IMR-90 (cell line): Measurements from ENCODE around the gene GLIPR1L2. TPM values are rescaled to one million over a fixed set of nuclear protein-coding genes. Genes with fewer than 3 reads are reported as not detected.

Source experiments
- ATAC-seq: fragments of 200-7000 bp; cut with Tn5 transposase; 2 replicates; pipeline ENCODE4 v1.9.1; 2020; ENCODE audit warnings: low read depth, mild to moderate bottlenecking, moderate library complexity
- BruUV-seq: library from RNA; stranded (reverse); fragments of 400-500 nt; replicated peaks from 2 replicates; lab custom pipeline; 2021; lab: Mats Ljungman, UMichigan
- CTCF ChIA-PET: fragments of 300-600 bp; formaldehyde crosslinking; extraction: SDS; loops from one replicate; lab custom pipeline; 2021; ENCODE audit warnings: antibody characterized with exemption; lab: Yijun Ruan, JAX
- POLR2A ChIA-PET: fragments of 300-600 bp; sonication (Branson Sonifier 250); formaldehyde crosslinking; loops from one replicate; lab custom pipeline; 2022; ENCODE audit warnings: antibody characterized with exemption; ENCODE audit not compliant: unreplicated experiment; lab: Charles Lee
- DNase-seq: peaks from one replicate; pipeline ENCODE4 v3.0.0; 2013
- H2AFZ ChIP-seq: replicated peaks from 2 replicates; pipeline ENCODE3; 2013; ENCODE audit warnings: low read length, mild to moderate bottlenecking; ENCODE audit not compliant: poor library complexity
- H2AK5ac ChIP-seq: 2 replicates; pipeline ENCODE4 v1.6.1; 2013; ENCODE audit warnings: low read depth, low read length, inconsistent platforms
- H2AK9ac ChIP-seq: replicated peaks from 2 replicates; pipeline ENCODE3; 2013; ENCODE audit warnings: mild to moderate bottlenecking, low read depth, low read length, moderate library complexity; ENCODE audit not compliant: poor library complexity
- H2BK120ac ChIP-seq: 2 replicates; pipeline ENCODE4 v1.6.1; 2013; ENCODE audit warnings: low read depth, low read length, inconsistent platforms
- H2BK15ac ChIP-seq: 3 replicates; pipeline ENCODE4 v1.6.1; 2013; ENCODE audit warnings: low read depth, low read length, inconsistent platforms
- H2BK20ac ChIP-seq: 2 replicates; pipeline ENCODE4 v1.6.1; 2013; ENCODE audit warnings: low read depth, mild to moderate bottlenecking, inconsistent platforms, low read length, moderate library complexity
- H2BK5ac ChIP-seq: 2 replicates; pipeline ENCODE4 v1.6.1; 2013; ENCODE audit warnings: mild to moderate bottlenecking, low read depth, low read length, inconsistent platforms; ENCODE audit not compliant: poor library complexity, severe bottlenecking
- H3K14ac ChIP-seq: replicated peaks from 2 replicates; pipeline ENCODE4 v1.6.1; 2013; ENCODE audit warnings: low read depth, low read length, inconsistent platforms
- H3K18ac ChIP-seq: 2 replicates; pipeline ENCODE4 v1.6.1; 2013; ENCODE audit warnings: low read depth, low read length, control low read depth
- H3K23ac ChIP-seq: 2 replicates; pipeline ENCODE4 v1.6.1; 2013; ENCODE audit warnings: low read depth, low read length, inconsistent platforms
- H3K27ac ChIP-seq: 2 replicates; pipeline ENCODE4 v1.5.1; 2013; ENCODE audit warnings: mild to moderate bottlenecking, control low read depth, low read length; ENCODE audit not compliant: insufficient read depth
- H3K27me3 ChIP-seq: 2 replicates; pipeline ENCODE4 v1.6.1; 2013; ENCODE audit warnings: low read length; ENCODE audit not compliant: control insufficient read depth, insufficient read depth
- H3K36me3 ChIP-seq: 2 replicates; pipeline ENCODE4 v1.6.1; 2013; ENCODE audit warnings: low read length, mixed read lengths; ENCODE audit not compliant: control insufficient read depth, insufficient read depth
- H3K4ac ChIP-seq: 2 replicates; pipeline ENCODE4 v1.6.1; 2013; ENCODE audit warnings: low read depth, low read length, inconsistent platforms
- H3K4me1 ChIP-seq: 2 replicates; pipeline ENCODE4 v1.6.1; 2013; ENCODE audit warnings: low read length, mixed read lengths; ENCODE audit not compliant: control insufficient read depth, insufficient read depth
- H3K4me2 ChIP-seq: 2 replicates; pipeline ENCODE4 v1.6.1; 2013; ENCODE audit warnings: low read depth, mild to moderate bottlenecking, control low read depth, low read length, moderate library complexity
- H3K4me3 ChIP-seq: 2 replicates; pipeline ENCODE4 v1.5.1; 2013; ENCODE audit warnings: low read depth, mild to moderate bottlenecking, control low read depth, low read length, moderate library complexity; ENCODE audit not compliant: insufficient read depth
- H3K56ac ChIP-seq: 2 replicates; pipeline ENCODE4 v1.6.1; 2013; ENCODE audit warnings: low read length, inconsistent platforms; ENCODE audit not compliant: insufficient read depth; ENCODE audit errors: extremely low read depth
- H3K79me1 ChIP-seq, 2 experiments: 2 replicates each; pipeline ENCODE4 v1.6.1; 2013; ENCODE audit warnings: low read length in 2 of 2, inconsistent platforms in 1 of 2, low read depth in 1 of 2
- H3K9ac ChIP-seq: 2 replicates; pipeline ENCODE4 v1.6.1; 2013; ENCODE audit warnings: low read depth, low read length, control low read depth
- H3K9me1 ChIP-seq: 2 replicates; pipeline ENCODE4 v1.6.1; 2013; ENCODE audit warnings: low read length, inconsistent platforms; ENCODE audit not compliant: insufficient read depth
- H3K9me3 ChIP-seq: 2 replicates; pipeline ENCODE4 v1.6.1; 2013; ENCODE audit warnings: low read length; ENCODE audit not compliant: control insufficient read depth, insufficient read depth
- H4K20me1 ChIP-seq: 2 replicates; pipeline ENCODE4 v1.6.1; 2013; ENCODE audit warnings: low read length, inconsistent platforms; ENCODE audit not compliant: insufficient read depth
- H4K5ac ChIP-seq: 2 replicates; pipeline ENCODE4 v1.6.1; 2013; ENCODE audit warnings: mild to moderate bottlenecking, low read depth, low read length, control low read depth
- H4K8ac ChIP-seq, 2 experiments: 2 replicates each; pipeline ENCODE4 v1.6.1; 2013; ENCODE audit warnings: low read depth in 2 of 2, low read length in 2 of 2, control low read depth in 1 of 2, inconsistent platforms in 1 of 2
- H4K91ac ChIP-seq: 2 replicates; pipeline ENCODE4 v1.6.1; 2013; ENCODE audit warnings: low read depth, low read length, inconsistent platforms; ENCODE audit not compliant: insufficient read depth
- MAFK ChIP-seq: IDR thresholded peaks from 2 replicates; pipeline ENCODE4 v1.6.1; 2012; ENCODE audit warnings: low read depth, low read length, improper control_type of control experiment
- RFX5 ChIP-seq: IDR thresholded peaks from 2 replicates; pipeline ENCODE4 v1.8.0; 2012; ENCODE audit warnings: low read depth, mild to moderate bottlenecking, low read length, moderate library complexity
- WGBS, 2 experiments: methylation state at CpG; one replicate each; pipeline versions ENCODE4 v1.1.5 to v1.1.7; 2013; ENCODE audit warnings: missing lambda C conversion rate in 2 of 2; ENCODE audit not compliant: insufficient read length in 1 of 2; ENCODE audit errors: extremely low coverage in 2 of 2; 5-methylcytosine and 5-hydroxymethylcytosine counted together
- dilution Hi-C: fragments of 300-500 bp; cut with HindIII; formaldehyde crosslinking; loops from one replicate; pipeline ENCODE4 v1.14.3; 2018; ENCODE audit warnings: low sequenced_read_pairs; ENCODE audit not compliant: unreplicated experiment
- in situ Hi-C: fragments of 300-500 bp; cut with MboI; formaldehyde crosslinking; loops from 3 replicates; pipeline ENCODE4 v1.14.3; 2019; ENCODE audit warnings: low sequenced_read_pairs, inconsistent platforms, mixed read lengths
- intact Hi-C: fragments of 100-400 bp; cut with micrococcal nuclease; formaldehyde crosslinking; loops from 2 replicates; pipeline ENCODE4 v1.10.0; 2022
- polyA plus RNA-seq, 3 experiments: library from polyadenylated mRNA; depleted of rRNA; stranded (reverse); fragments of >200 nt; gene quantifications; 2 replicates each; pipeline ENCODE4 v1.2.3, GENCODE V29; 2012; ENCODE audit warnings: low replicate concordance in 1 of 3
- total RNA-seq: library from RNA; depleted of rRNA; stranded (reverse); fragments of >200 nt; gene quantifications from 2 replicates; pipeline ENCODE4 v1.2.3, GENCODE V29; 2012

GLIPR1L2 gene
- total and polyA plus RNA-seq, 2 of the 4 experiments (the other 2 are of a cell fraction): 0.07 TPM; not detected in 1

- dilution Hi-C loops: no loop called here
These were observed 18.9 kb downstream of the GLIPR1L2 start for GRCh38 chr12:75409830-75410229.

More at GRCh38 chr12:75409830-75410229, 18.9 kb downstream of the GLIPR1L2 start:
- no peaks in the 10 kb centered on the region for H3K4me1 ChIP-seq
- ChIA-PET CTCF (no interaction called here), POLR2A (no interaction called here)
- ATAC-seq: no peak
- H3K27ac ChIP-seq: no peak overlapping the region
- H2BK20ac ChIP-seq: no peak overlapping the region
- DNase-seq: no peak
- no peak overlapping the region for H3K23ac ChIP-seq
- H3K9me1 ChIP-seq: no peaks in the 10 kb centered on the region
- H4K8ac ChIP-seq: no peak overlapping the region
- intact Hi-C loops (no loop called here), in situ Hi-C loops (no loop called here)
- H3K4me2 ChIP-seq: no peak overlapping the region
- no peak overlapping the region for H3K9ac ChIP-seq
- no peak overlapping the region for H4K91ac ChIP-seq
- H3K4ac ChIP-seq: no peak overlapping the region
- BruUV-seq: no TSS peak
- H3K79me1 ChIP-seq: no peaks in the 10 kb centered on the region
- no peak overlapping the region for H3K14ac ChIP-seq
- no peak overlapping the region for H2BK120ac ChIP-seq
- no peak overlapping the region for H2BK5ac ChIP-seq
- no peaks in the 10 kb centered on the region for H3K9me3 ChIP-seq
- H2AFZ ChIP-seq: no peak overlapping the region
- H3K36me3 ChIP-seq: no peaks in the 10 kb centered on the region
- no peak overlapping the region for H2AK5ac ChIP-seq
- H2BK15ac ChIP-seq: no peak overlapping the region
- no peaks in the 10 kb centered on the region for H4K20me1 ChIP-seq
- no peak overlapping the region for H2AK9ac ChIP-seq
- no peak overlapping the region for H3K4me3 ChIP-seq
- H4K5ac ChIP-seq: no peak overlapping the region
- no peaks in the 10 kb centered on the region for H3K27me3 ChIP-seq
- H3K18ac ChIP-seq: no peak overlapping the region
- no CpG with 5 or more reads among the region's 2 CpGs for WGBS, 2 experiments
- TF ChIP-seq RFX5 (no peak), MAFK (peak; percentile 99)
- no peak overlapping the region for H3K56ac ChIP-seq
